ENCODE results near the gene SLX1A.
A peak's percentile ranks its signal among the peaks of the same experiment; 100 is the strongest.
"Not testable (repeated sequence)": the region's sequence is repeated elsewhere in the genome, so short reads cannot be mapped to it uniquely, and the experiment has no call there.

The SLX1A gene

GRCh38 chr16:30184096-30184890, 9.4 kb upstream of the SLX1A start:
- DNase-seq (ENCODE audit: low read depth in 2 of 3, low spot score in 2 of 3), result peak; percentile 41 to 60 (median 47)

GRCh38 chr16:30184891-30185682, 8.6 kb upstream of the SLX1A start:
- peak; percentile 12 to 33 (median 28) for DNase-seq (ENCODE audit: low read depth in 2 of 3, low spot score in 2 of 3)

- peak; percentile 59 to 77 (median 64) for DNase-seq (ENCODE audit: low read depth in 2 of 3, low spot score in 2 of 3)
Observed at GRCh38 chr16:30185683-30186421, 7.8 kb upstream of the SLX1A start.

- DNase-seq (ENCODE audit: low read depth in 2 of 3, low spot score in 2 of 3), result peak in 2 of 3 experiments; percentile 17 to 32
Observed at GRCh38 chr16:30186444-30186781, 7.3 kb upstream of the SLX1A start.

GRCh38 chr16:30186782-30187555, 6.7 kb upstream of the SLX1A start:
- peak; percentile 67 to 94 (median 82) for DNase-seq (ENCODE audit: low read depth in 2 of 3, low spot score in 2 of 3)

- no peak for DNase-seq (ENCODE audit: low read depth in 2 of 3, low spot score in 2 of 3)
Observed at GRCh38 chr16:30187556-30187865, 6.2 kb upstream of the SLX1A start.

GRCh38 chr16:30187971-30188561, 5.6 kb upstream of the SLX1A start:
- no peak for DNase-seq (ENCODE audit: low read depth in 2 of 3, low spot score in 2 of 3)

- not testable (repeated sequence) for DNase-seq (ENCODE audit: low read depth in 2 of 3, low spot score in 2 of 3)
Observed at GRCh38 chr16:30191158-30191557, 2.5 kb upstream of the SLX1A start.

- not testable (repeated sequence) for DNase-seq (ENCODE audit: low read depth in 2 of 3, low spot score in 2 of 3)
Observed at GRCh38 chr16:30193098-30193497, 577 bp upstream of the SLX1A start.

- not testable (repeated sequence) for DNase-seq (ENCODE audit: low read depth in 2 of 3, low spot score in 2 of 3)
Observed at GRCh38 chr16:30194172-30194925, 674 bp downstream of the SLX1A start.

- not testable (repeated sequence) for DNase-seq (ENCODE audit: low read depth in 2 of 3, low spot score in 2 of 3)
Observed at GRCh38 chr16:30197001-30197400, 3.3 kb downstream of the SLX1A start.

GRCh38 chr16:30199049-30199448, 5.4 kb downstream of the SLX1A start, which contains the start of gene SULT1A3:
Gene SULT1A3 (plus strand): TSS chr16:30199255. CDS start chr16:30200729, 1,474 bp downstream.
- DNase-seq (ENCODE audit: low read depth in 2 of 3, low spot score in 2 of 3), result not testable (repeated sequence)

- not testable (repeated sequence) for DNase-seq (ENCODE audit: low read depth in 2 of 3, low spot score in 2 of 3)
Observed at GRCh38 chr16:30199608-30200343, 6.1 kb downstream of the SLX1A start.

GRCh38 chr16:30205541-30206236, 12.0 kb downstream of the SLX1A start:
- DNase-seq (ENCODE audit: low read depth in 2 of 3, low spot score in 2 of 3), result not testable (repeated sequence)

- not testable (repeated sequence) for DNase-seq (ENCODE audit: low read depth in 2 of 3, low spot score in 2 of 3)
Observed at GRCh38 chr16:30206252-30206651, 12.6 kb downstream of the SLX1A start.

GRCh38 chr16:30207063-30207704, 13.5 kb downstream of the SLX1A start:
- peak in 1 of 3 experiments; percentile 2 for DNase-seq (ENCODE audit: low read depth in 2 of 3, low spot score in 2 of 3)

GRCh38 chr16:30209032-30209431, 15.4 kb downstream of the SLX1A start:
- not testable (repeated sequence) for DNase-seq (ENCODE audit: low read depth in 2 of 3, low spot score in 2 of 3)

- not testable (repeated sequence) for DNase-seq (ENCODE audit: low read depth in 2 of 3, low spot score in 2 of 3)
Observed at GRCh38 chr16:30211414-30211813, 17.7 kb downstream of the SLX1A start.
